NB4 (cell line): Measurements from ENCODE around the gene LRRC63.

ENCODE experiments used
- MYC ChIP-seq: IDR thresholded peaks from 2 replicates; pipeline ENCODE4 v1.6.1; 2011; ENCODE audit warnings: low read depth, low read length
- POLR2A ChIP-seq: IDR thresholded peaks from 2 replicates; pipeline ENCODE4 v1.6.1; 2011; ENCODE audit warnings: mild to moderate bottlenecking; ENCODE audit not compliant: insufficient read length; ENCODE audit errors: extremely low read depth
- TF ChIP-seq, protein P1 (sequence below): IDR thresholded peaks from one replicate; pipeline ENCODE4 v1.5.1; 2012; ENCODE audit warnings: low read depth, low read length
- TF ChIP-seq, protein P2 (sequence below): IDR thresholded peaks from 2 replicates; pipeline ENCODE4 v1.6.1; 2011; ENCODE audit warnings: low read depth, low read length

DNA sequence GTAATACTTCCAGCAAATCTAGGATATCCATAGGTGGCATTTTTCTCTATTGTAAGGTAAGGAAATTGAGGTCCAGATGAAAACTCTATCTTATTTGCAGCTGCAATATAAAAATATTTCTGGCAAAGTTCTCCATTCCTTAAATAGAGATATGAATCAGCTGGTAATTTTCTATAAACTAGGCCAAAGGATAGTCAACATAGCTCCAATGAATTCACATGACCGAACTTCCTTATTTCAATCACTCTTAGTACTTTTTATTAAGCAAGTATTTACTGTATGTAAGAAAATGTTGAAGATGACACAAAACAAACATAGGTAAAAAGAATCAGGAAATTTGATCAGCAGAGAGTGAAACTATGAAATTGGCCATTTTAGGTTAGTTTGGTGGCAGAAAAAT, 16.7 kb upstream of the LRRC63 start:
- TF ChIP-seq, protein P1, sequence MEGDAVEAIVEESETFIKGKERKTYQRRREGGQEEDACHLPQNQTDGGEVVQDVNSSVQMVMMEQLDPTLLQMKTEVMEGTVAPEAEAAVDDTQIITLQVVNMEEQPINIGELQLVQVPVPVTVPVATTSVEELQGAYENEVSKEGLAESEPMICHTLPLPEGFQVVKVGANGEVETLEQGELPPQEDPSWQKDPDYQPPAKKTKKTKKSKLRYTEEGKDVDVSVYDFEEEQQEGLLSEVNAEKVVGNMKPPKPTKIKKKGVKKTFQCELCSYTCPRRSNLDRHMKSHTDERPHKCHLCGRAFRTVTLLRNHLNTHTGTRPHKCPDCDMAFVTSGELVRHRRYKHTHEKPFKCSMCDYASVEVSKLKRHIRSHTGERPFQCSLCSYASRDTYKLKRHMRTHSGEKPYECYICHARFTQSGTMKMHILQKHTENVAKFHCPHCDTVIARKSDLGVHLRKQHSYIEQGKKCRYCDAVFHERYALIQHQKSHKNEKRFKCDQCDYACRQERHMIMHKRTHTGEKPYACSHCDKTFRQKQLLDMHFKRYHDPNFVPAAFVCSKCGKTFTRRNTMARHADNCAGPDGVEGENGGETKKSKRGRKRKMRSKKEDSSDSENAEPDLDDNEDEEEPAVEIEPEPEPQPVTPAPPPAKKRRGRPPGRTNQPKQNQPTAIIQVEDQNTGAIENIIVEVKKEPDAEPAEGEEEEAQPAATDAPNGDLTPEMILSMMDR: no peak
- TF ChIP-seq, protein P2, sequence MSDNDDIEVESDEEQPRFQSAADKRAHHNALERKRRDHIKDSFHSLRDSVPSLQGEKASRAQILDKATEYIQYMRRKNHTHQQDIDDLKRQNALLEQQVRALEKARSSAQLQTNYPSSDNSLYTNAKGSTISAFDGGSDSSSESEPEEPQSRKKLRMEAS: no peak
- TF ChIP-seq POLR2A (no peak), MYC (no peak)
